SJSA1 (cell line): ENCODE data around the gene TMEM131L. TPM values are rescaled to one million over a fixed set of nuclear protein-coding genes. Genes with fewer than 3 reads are reported as not detected.

Experiments used
- DNase-seq, 2 experiments: peaks; one replicate each; pipeline ENCODE4 v3.0.0-alpha.2; 2015 to 2020; ENCODE audit warnings: low spot score in 2 of 2, low read depth in 1 of 2
- H3K27ac ChIP-seq: fragments of 250-450 bp; sonication (Bioruptor Pico); 2 replicates; pipeline ENCODE4 v1.5.1; 2020; ENCODE audit warnings: mild to moderate bottlenecking, moderate library complexity
- H3K27me3 ChIP-seq: fragments of 250-450 bp; sonication (Bioruptor Pico); replicated peaks from 2 replicates; pipeline ENCODE4 v1.5.1; 2020; ENCODE audit warnings: mild to moderate bottlenecking, moderate library complexity
- H3K36me3 ChIP-seq: fragments of 250-450 bp; sonication (Bioruptor Pico); 2 replicates; pipeline ENCODE4 v1.5.1; 2020; ENCODE audit warnings: mild to moderate bottlenecking
- H3K4me1 ChIP-seq: fragments of 250-450 bp; sonication (Bioruptor Pico); replicated peaks from 2 replicates; pipeline ENCODE4 v1.6.1; 2021; ENCODE audit warnings: mild to moderate bottlenecking
- H3K4me3 ChIP-seq: fragments of 250-450 bp; sonication (Bioruptor Pico); 2 replicates; pipeline ENCODE4 v1.5.1; 2020; ENCODE audit warnings: mild to moderate bottlenecking
- H3K9me3 ChIP-seq: fragments of 250-450 bp; sonication (Bioruptor Pico); replicated peaks from 2 replicates; pipeline ENCODE4 v1.5.1; 2020; ENCODE audit warnings: mild to moderate bottlenecking
- total RNA-seq: library from RNA; depleted of rRNA; stranded (reverse); fragments of >200 nt; shearing (Covaris generic); gene quantifications from 2 replicates; pipeline ENCODE4 v1.2.3, GENCODE V29; 2014

The TMEM131L gene
- total RNA-seq, 1 experiment from 2014 or later = 12.7 TPM

- H3K27me3 ChIP-seq = no peaks in the 10 kb centered on the region
- H3K36me3 ChIP-seq = no peaks in the 10 kb centered on the region
- H3K4me1 ChIP-seq = peaks cover 9% of the 10 kb centered on the region
- H3K4me3 ChIP-seq = no peak overlapping the region
- DNase-seq = no peak
- no peak overlapping the region for H3K27ac ChIP-seq
- no peaks in the 10 kb centered on the region for H3K9me3 ChIP-seq
Observed at GRCh38 chr4:153521999-153522801, 56.0 kb downstream of the TMEM131L start.

DNA sequence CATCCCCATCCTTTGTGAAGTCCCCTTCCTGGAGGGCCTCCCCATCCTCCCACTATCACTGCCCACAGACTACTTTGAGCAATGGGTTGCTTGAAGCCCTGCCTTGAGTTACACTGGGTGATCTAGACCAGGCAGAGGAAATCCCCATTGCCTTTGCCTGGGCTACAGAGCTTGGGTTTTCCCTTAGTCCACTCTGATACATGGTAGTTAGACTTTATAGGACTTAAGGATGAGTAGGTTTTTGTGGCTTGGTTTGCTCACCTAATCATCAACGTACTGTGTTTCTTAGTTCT lies 56.6 kb downstream of the TMEM131L start:
- H3K27ac ChIP-seq = no peak overlapping the region
- H3K4me3 ChIP-seq = no peak overlapping the region
- H3K9me3 ChIP-seq = no peaks in the 10 kb centered on the region
- no peaks in the 10 kb centered on the region for H3K36me3 ChIP-seq
- no peaks in the 10 kb centered on the region for H3K27me3 ChIP-seq
- H3K4me1 ChIP-seq = peaks cover 9% of the 10 kb centered on the region
- DNase-seq = no peak

GRCh38 chr4:153523164-153523796 lies 57.1 kb downstream of the TMEM131L start:
- Histone ChIP-seq H3K9me3 (no peaks in the 10 kb centered on the region), H3K4me1 (peaks cover 9% of the 10 kb centered on the region), H3K27me3 (no peaks in the 10 kb centered on the region), H3K36me3 (no peaks in the 10 kb centered on the region), H3K4me3 (no peak overlapping the region), H3K27ac (no peak overlapping the region)
- no peak for DNase-seq

GRCh38 chr4:153523941-153524386 lies 57.8 kb downstream of the TMEM131L start:
- H3K4me3 ChIP-seq = no peak overlapping the region
- H3K36me3 ChIP-seq = no peaks in the 10 kb centered on the region
- no peaks in the 10 kb centered on the region for H3K27me3 ChIP-seq
- H3K4me1 ChIP-seq = peaks cover 7% of the 10 kb centered on the region
- no peaks in the 10 kb centered on the region for H3K9me3 ChIP-seq
- no peak for DNase-seq
- no peak overlapping the region for H3K27ac ChIP-seq

GRCh38 chr4:153524682-153525081 lies 58.5 kb downstream of the TMEM131L start:
- Histone ChIP-seq H3K4me3 (no peak overlapping the region), H3K4me1 (no peaks in the 10 kb centered on the region), H3K27me3 (no peaks in the 10 kb centered on the region), H3K27ac (no peak overlapping the region), H3K36me3 (no peaks in the 10 kb centered on the region), H3K9me3 (no peaks in the 10 kb centered on the region)
- DNase-seq = no peak

DNA sequence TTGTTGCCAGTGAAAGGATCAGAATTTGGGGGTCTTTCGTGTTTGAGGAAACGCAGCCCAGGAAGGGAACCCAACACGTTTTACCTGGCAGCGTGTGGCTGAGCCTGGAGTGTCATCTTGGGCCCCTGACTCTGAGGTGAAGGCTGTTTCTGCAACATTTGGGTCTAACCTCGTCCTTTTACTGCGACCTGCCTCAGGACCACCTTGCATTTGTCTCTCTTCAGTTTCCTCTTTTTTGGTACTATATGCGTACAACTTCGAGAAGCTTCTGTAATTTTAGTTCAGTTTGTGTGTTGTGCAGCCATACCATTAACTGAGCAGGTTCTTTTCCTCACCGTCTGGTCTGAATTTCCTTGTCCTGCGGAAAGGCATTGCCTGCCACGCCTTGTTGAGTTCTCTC lies 61.5 kb downstream of the TMEM131L start:
- peaks cover 11% of the 10 kb centered on the region for H3K4me1 ChIP-seq
- DNase-seq = no peak

GRCh38 chr4:153528705-153529485 lies 62.7 kb downstream of the TMEM131L start:
- Histone ChIP-seq H3K4me1 (peaks cover 11% of the 10 kb centered on the region), H3K27ac (no peak overlapping the region), H3K9me3 (no peaks in the 10 kb centered on the region), H3K4me3 (no peak overlapping the region), H3K36me3 (no peaks in the 10 kb centered on the region), H3K27me3 (no peaks in the 10 kb centered on the region)
- no peak for DNase-seq

More for the DNA sequence above, 61.5 kb downstream of the TMEM131L start:
- no peaks in the 10 kb centered on the region for H3K9me3 ChIP-seq
- no peak overlapping the region for H3K27ac ChIP-seq
- no peaks in the 10 kb centered on the region for H3K27me3 ChIP-seq
- no peak overlapping the region for H3K4me3 ChIP-seq
- no peaks in the 10 kb centered on the region for H3K36me3 ChIP-seq

GRCh38 chr4:153529646-153530045 lies 63.5 kb downstream of the TMEM131L start:
- H3K27me3 ChIP-seq = no peaks in the 10 kb centered on the region
- peaks cover 11% of the 10 kb centered on the region for H3K4me1 ChIP-seq
- H3K27ac ChIP-seq = no peak overlapping the region
- H3K9me3 ChIP-seq = no peaks in the 10 kb centered on the region
- H3K36me3 ChIP-seq = no peaks in the 10 kb centered on the region
- no peak for DNase-seq
- H3K4me3 ChIP-seq = no peak overlapping the region

DNA sequence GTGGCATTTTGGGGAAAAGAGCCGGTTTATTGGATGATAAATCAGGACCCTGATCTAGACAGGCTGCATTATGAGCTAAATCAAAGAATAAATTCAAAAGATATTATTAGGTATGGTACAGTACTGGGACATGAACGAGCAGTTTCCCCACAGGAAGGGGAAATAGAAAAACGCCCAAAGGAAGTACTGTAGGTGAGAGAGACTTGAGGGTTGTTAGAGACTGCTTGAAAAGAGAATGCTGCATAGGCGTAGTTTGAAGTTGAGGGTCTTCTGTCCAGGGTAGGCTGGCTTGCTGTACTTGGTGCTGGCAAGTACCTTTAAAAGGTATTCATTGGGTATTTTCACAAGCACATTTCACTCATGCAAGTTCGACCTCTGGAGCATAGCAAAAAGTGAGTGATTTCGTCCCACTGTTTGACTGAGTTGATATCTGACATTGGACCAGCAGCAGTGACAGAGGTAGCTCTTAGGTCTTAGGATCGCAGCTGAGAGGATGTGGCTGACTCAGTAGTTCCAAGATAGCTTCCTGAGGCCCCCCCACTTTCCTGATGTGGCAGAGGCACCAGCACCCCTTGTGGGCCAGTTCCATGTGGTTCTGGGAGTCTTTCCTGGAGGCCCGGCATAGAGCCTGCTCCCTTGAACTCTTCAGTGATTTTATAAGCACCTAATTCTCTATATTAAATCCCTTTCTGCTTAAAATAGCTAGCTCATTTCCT lies 64.3 kb downstream of the TMEM131L start:
- Histone ChIP-seq H3K4me1 (peaks cover 15% of the 10 kb centered on the region), H3K27me3 (no peaks in the 10 kb centered on the region), H3K36me3 (no peaks in the 10 kb centered on the region), H3K27ac (no peak overlapping the region), H3K4me3 (no peak overlapping the region), H3K9me3 (no peaks in the 10 kb centered on the region)
- DNase-seq = no peak

- Histone ChIP-seq H3K27me3 (no peaks in the 10 kb centered on the region), H3K4me1 (peaks cover 20% of the 10 kb centered on the region)
Observed at GRCh38 chr4:153531000-153531358, 64.8 kb downstream of the TMEM131L start.

GRCh38 chr4:153531976-153532626 lies 65.9 kb downstream of the TMEM131L start:
- Histone ChIP-seq H3K4me1 (peaks cover 24% of the 10 kb centered on the region), H3K9me3 (no peaks in the 10 kb centered on the region), H3K27me3 (no peaks in the 10 kb centered on the region), H3K4me3 (no peak overlapping the region), H3K27ac (no peak overlapping the region), H3K36me3 (no peaks in the 10 kb centered on the region)
- DNase-seq = no peak

More at GRCh38 chr4:153531000-153531358, 64.8 kb downstream of the TMEM131L start:
- no peaks in the 10 kb centered on the region for H3K9me3 ChIP-seq
- no peak overlapping the region for H3K27ac ChIP-seq
- no peaks in the 10 kb centered on the region for H3K36me3 ChIP-seq
- DNase-seq = no peak
- H3K4me3 ChIP-seq = no peak overlapping the region

DNA sequence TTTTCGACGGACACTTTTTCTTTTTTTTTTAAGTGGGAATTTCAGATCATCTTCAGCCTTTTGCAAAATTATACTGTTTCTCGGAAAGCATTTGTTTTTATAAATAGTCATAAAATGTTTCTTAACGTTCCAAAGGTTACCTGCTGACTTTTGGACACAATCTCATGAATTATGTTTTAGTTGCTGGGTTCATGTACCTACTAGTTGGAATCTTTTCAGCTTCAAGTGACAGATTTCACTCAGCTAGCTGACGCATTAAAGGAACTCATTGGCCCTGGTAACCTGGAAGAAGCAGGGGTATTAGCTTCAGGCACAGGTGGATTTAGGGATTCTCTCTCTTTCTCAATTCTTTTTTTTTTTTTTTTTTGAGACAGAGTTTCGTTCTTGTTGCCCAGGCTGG lies 66.5 kb downstream of the TMEM131L start:
- DNase-seq = no peak
- Histone ChIP-seq H3K27me3 (no peaks in the 10 kb centered on the region), H3K4me3 (no peak overlapping the region), H3K36me3 (no peaks in the 10 kb centered on the region), H3K27ac (no peak overlapping the region), H3K4me1 (peaks cover 24% of the 10 kb centered on the region), H3K9me3 (no peaks in the 10 kb centered on the region)

- no peak overlapping the region for H3K4me3 ChIP-seq
- DNase-seq = no peak
- no peaks in the 10 kb centered on the region for H3K27me3 ChIP-seq
- H3K36me3 ChIP-seq = no peaks in the 10 kb centered on the region
- no peaks in the 10 kb centered on the region for H3K9me3 ChIP-seq
- H3K27ac ChIP-seq = no peak overlapping the region
- peaks cover 24% of the 10 kb centered on the region for H3K4me1 ChIP-seq
Observed at GRCh38 chr4:153533387-153533786, 67.2 kb downstream of the TMEM131L start.
